HepG2 (cell line): ENCODE results near the gene MCFD2. TPM values are rescaled to one million over a fixed set of nuclear protein-coding genes. Genes with fewer than 3 reads are reported as not detected.

Experiments used
- CEBPB ChIP-seq: IDR thresholded peaks from 2 replicates; pipeline ENCODE4 v1.6.1; 2011; ENCODE audit warnings: low read depth, low read length, improper control_type of control experiment, borderline replicate concordance
- CHD4 ChIP-seq: fragments of 200-600 bp; sonication (generic); IDR thresholded peaks from 2 replicates; pipeline ENCODE4 v1.7.0; 2017; ENCODE audit warnings: mild to moderate bottlenecking, low read length, borderline replicate concordance
- FOXA1 ChIP-seq, 2 experiments: fragments of 450-650 bp in 1 of 2; sonication (generic) in 1 of 2; formaldehyde crosslinking in 1 of 2; IDR thresholded peaks; 2 replicates each; pipeline versions ENCODE4 v1.4.0 to v1.6.1; 2016 to 2020; ENCODE audit warnings: missing genetic modification reagents in 1 of 2
- FOXK1 ChIP-seq: sonication (generic); formaldehyde crosslinking; IDR thresholded peaks from 2 replicates; pipeline ENCODE4 v1.4.0; 2020; ENCODE audit warnings: low read depth, missing genetic modification reagents, borderline replicate concordance
- KLF15 ChIP-seq: sonication (generic); formaldehyde crosslinking; IDR thresholded peaks from 2 replicates; pipeline ENCODE4 v1.8.1; 2023; ENCODE audit warnings: borderline replicate concordance, mild to moderate bottlenecking, inconsistent platforms, missing genetic modification reagents, mixed read lengths
- MZF1 ChIP-seq: sonication (generic); formaldehyde crosslinking; IDR thresholded peaks from 2 replicates; pipeline ENCODE4 v1.8.1; 2023; ENCODE audit warnings: mild to moderate bottlenecking, missing genetic modification reagents, borderline replicate concordance
- SRSF4 ChIP-seq: fragments of 200-400 bp; formaldehyde crosslinking; IDR thresholded peaks from one replicate; pipeline ENCODE4 v1.6.1; 2018; ENCODE audit warnings: mild to moderate bottlenecking, low read depth, low read length, moderate library complexity; ENCODE audit not compliant: poor library complexity, severe bottlenecking
- WIZ ChIP-seq: sonication (generic); formaldehyde crosslinking; IDR thresholded peaks from 2 replicates; pipeline ENCODE4 v1.5.1; 2020; ENCODE audit warnings: mild to moderate bottlenecking, missing genetic modification reagents
- ZFAT ChIP-seq: sonication (generic); formaldehyde crosslinking; conservative IDR thresholded peaks from 2 replicates; pipeline ENCODE4 v1.8.1; 2023; ENCODE audit warnings: missing genetic modification reagents, inconsistent platforms
- ZMYM2 ChIP-seq: sonication (generic); formaldehyde crosslinking; IDR thresholded peaks from 2 replicates; pipeline ENCODE4 v1.8.0; 2022; ENCODE audit warnings: mild to moderate bottlenecking, missing genetic modification reagents
- ZNF660 ChIP-seq: sonication (generic); formaldehyde crosslinking; IDR thresholded peaks from 2 replicates; pipeline ENCODE4 v1.5.1; 2020; ENCODE audit warnings: mild to moderate bottlenecking, low read depth, missing genetic modification reagents, borderline replicate concordance
- ZNF720 ChIP-seq: sonication (generic); formaldehyde crosslinking; IDR thresholded peaks from 2 replicates; pipeline ENCODE4 v1.4.0; 2020; ENCODE audit warnings: missing genetic modification reagents
- ZNF879 ChIP-seq: sonication (generic); formaldehyde crosslinking; IDR thresholded peaks from 2 replicates; pipeline ENCODE4 v1.8.1; 2023; ENCODE audit warnings: missing genetic modification reagents
- ZNF883 ChIP-seq: sonication (generic); formaldehyde crosslinking; IDR thresholded peaks from 2 replicates; pipeline ENCODE4 v1.5.1; 2020; ENCODE audit warnings: mild to moderate bottlenecking, missing genetic modification reagents; ENCODE audit errors: not compliant biosample characterization
- ZSCAN25 ChIP-seq: sonication (generic); formaldehyde crosslinking; IDR thresholded peaks from 2 replicates; pipeline ENCODE4 v1.8.0; 2022; ENCODE audit warnings: mild to moderate bottlenecking, missing genetic modification reagents
- ZSCAN31 ChIP-seq: sonication (generic); formaldehyde crosslinking; IDR thresholded peaks from 2 replicates; pipeline ENCODE4 v1.5.0; 2020; ENCODE audit warnings: low read depth, mild to moderate bottlenecking, missing genetic modification reagents
- polyA plus RNA-seq, 8 experiments: library from polyadenylated mRNA; depleted of rRNA in 3 of 8; stranded (reverse) in 7 of 8; unstranded in 1 of 8; fragments of >200 nt; fragmentation: Illumina TruSeq in 4 of 8; extraction: Trizol in 4 of 8; gene quantifications; 2 replicates each; pipeline versions ENCODE4 v1.2.1 to v1.2.3, GENCODE V29; 2011 to 2016; ENCODE audit warnings: low read depth in 4 of 8, missing spikeins in 1 of 8, mixed read lengths in 1 of 8; ENCODE audit not compliant: insufficient read depth in 1 of 8
- total RNA-seq, 5 experiments: library from RNA; depleted of rRNA; stranded (reverse); fragments of >200 nt; fragmentation: Illumina TruSeq; extraction: Trizol; gene quantifications; 2 replicates each; pipeline ENCODE4 v1.2.3, GENCODE V29; 2016; ENCODE audit warnings: low read depth in 1 of 5
- TF ChIP-seq, protein P1 (sequence below): sonication (generic); formaldehyde crosslinking; IDR thresholded peaks from 2 replicates; pipeline ENCODE4 v1.5.0; 2020; ENCODE audit warnings: mild to moderate bottlenecking, missing genetic modification reagents
- TF ChIP-seq, protein P2 (sequence below): sonication (generic); formaldehyde crosslinking; IDR thresholded peaks from 2 replicates; pipeline ENCODE4 v1.4.0; 2020; ENCODE audit warnings: mild to moderate bottlenecking, missing genetic modification reagents

The MCFD2 gene
- total and polyA plus RNA-seq, 2 of the 13 experiments (the other 11 are each of a cell fraction or from before 2014, with no cell fraction given) = 183 to 232 TPM

DNA sequence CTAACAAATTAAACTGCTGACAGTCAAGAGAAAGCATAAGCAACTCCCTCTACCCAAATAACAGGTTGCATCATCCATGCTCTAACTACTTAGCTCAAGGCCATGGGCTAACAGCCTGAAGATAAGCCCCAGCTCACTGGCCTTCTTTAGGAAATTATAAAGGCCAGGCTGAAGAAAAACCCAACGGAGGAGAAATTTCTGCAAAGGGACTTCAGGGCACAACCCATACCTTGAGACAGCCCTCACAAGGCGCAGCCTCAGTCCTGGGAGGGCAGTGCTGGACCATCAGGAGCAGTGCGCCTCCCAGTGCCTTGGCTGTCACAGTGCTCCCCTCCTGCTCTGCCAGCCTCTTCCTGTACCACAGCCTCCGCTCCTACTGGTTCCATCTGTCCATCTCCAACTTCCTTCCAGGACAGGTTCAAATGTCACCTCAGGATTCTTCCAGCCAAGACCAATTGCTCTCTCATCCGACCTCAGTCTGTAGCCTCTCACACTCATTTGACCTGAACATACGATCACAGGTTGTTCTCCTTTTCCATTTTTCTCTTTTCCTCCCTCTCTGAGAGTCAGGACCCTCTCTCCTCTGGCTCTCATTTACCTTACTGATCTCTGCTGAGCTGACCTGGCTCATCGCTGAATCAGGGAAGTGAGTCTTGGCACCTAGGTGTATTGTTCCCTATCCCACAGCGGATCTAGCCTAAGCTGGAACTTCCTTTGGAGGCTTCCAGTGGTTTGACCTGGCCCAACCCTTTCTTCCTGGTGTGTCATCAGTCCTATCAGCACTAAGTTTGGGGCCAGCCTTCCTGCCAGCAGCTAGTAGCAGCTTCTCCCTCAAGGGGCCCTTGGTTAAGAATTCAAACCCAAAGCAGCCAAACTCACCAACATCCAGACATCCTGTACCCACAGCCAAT lies 1.9 kb downstream of the MCFD2 start (continued):
- TF ChIP-seq, protein P1, sequence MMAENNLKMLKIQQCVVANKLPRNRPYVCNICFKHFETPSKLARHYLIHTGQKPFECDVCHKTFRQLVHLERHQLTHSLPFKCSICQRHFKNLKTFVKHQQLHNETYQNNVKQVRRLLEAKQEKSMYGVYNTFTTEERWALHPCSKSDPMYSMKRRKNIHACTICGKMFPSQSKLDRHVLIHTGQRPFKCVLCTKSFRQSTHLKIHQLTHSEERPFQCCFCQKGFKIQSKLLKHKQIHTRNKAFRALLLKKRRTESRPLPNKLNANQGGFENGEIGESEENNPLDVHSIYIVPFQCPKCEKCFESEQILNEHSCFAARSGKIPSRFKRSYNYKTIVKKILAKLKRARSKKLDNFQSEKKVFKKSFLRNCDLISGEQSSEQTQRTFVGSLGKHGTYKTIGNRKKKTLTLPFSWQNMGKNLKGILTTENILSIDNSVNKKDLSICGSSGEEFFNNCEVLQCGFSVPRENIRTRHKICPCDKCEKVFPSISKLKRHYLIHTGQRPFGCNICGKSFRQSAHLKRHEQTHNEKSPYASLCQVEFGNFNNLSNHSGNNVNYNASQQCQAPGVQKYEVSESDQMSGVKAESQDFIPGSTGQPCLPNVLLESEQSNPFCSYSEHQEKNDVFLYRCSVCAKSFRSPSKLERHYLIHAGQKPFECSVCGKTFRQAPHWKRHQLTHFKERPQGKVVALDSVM (CRISPR knock-in tag) = peak; percentile 88
- TF ChIP-seq ZSCAN25 (CRISPR knock-in tag) = no peak
- no peak for TF ChIP-seq ZNF660
- no peak for TF ChIP-seq ZNF879 (CRISPR knock-in tag)
- 0 out of 2 replicates have a peak, but pooled peaks have one; percentile 7 for TF ChIP-seq FOXK1 (CRISPR knock-in tag)
- TF ChIP-seq FOXA1 (IDR thresholded peaks at IDR 0.05) = no peak
- TF ChIP-seq FOXA1 (CRISPR knock-in tag; IDR thresholded peaks at IDR 0.05) = peak; percentile 33; the same call in 1 of the 2 replicates
- TF ChIP-seq CHD4 = no peak
- peak; percentile 42; the same call in 1 of the 2 replicates for TF ChIP-seq ZSCAN31
- TF ChIP-seq ZMYM2 (CRISPR knock-in tag) = no peak
- TF ChIP-seq, protein P2, sequence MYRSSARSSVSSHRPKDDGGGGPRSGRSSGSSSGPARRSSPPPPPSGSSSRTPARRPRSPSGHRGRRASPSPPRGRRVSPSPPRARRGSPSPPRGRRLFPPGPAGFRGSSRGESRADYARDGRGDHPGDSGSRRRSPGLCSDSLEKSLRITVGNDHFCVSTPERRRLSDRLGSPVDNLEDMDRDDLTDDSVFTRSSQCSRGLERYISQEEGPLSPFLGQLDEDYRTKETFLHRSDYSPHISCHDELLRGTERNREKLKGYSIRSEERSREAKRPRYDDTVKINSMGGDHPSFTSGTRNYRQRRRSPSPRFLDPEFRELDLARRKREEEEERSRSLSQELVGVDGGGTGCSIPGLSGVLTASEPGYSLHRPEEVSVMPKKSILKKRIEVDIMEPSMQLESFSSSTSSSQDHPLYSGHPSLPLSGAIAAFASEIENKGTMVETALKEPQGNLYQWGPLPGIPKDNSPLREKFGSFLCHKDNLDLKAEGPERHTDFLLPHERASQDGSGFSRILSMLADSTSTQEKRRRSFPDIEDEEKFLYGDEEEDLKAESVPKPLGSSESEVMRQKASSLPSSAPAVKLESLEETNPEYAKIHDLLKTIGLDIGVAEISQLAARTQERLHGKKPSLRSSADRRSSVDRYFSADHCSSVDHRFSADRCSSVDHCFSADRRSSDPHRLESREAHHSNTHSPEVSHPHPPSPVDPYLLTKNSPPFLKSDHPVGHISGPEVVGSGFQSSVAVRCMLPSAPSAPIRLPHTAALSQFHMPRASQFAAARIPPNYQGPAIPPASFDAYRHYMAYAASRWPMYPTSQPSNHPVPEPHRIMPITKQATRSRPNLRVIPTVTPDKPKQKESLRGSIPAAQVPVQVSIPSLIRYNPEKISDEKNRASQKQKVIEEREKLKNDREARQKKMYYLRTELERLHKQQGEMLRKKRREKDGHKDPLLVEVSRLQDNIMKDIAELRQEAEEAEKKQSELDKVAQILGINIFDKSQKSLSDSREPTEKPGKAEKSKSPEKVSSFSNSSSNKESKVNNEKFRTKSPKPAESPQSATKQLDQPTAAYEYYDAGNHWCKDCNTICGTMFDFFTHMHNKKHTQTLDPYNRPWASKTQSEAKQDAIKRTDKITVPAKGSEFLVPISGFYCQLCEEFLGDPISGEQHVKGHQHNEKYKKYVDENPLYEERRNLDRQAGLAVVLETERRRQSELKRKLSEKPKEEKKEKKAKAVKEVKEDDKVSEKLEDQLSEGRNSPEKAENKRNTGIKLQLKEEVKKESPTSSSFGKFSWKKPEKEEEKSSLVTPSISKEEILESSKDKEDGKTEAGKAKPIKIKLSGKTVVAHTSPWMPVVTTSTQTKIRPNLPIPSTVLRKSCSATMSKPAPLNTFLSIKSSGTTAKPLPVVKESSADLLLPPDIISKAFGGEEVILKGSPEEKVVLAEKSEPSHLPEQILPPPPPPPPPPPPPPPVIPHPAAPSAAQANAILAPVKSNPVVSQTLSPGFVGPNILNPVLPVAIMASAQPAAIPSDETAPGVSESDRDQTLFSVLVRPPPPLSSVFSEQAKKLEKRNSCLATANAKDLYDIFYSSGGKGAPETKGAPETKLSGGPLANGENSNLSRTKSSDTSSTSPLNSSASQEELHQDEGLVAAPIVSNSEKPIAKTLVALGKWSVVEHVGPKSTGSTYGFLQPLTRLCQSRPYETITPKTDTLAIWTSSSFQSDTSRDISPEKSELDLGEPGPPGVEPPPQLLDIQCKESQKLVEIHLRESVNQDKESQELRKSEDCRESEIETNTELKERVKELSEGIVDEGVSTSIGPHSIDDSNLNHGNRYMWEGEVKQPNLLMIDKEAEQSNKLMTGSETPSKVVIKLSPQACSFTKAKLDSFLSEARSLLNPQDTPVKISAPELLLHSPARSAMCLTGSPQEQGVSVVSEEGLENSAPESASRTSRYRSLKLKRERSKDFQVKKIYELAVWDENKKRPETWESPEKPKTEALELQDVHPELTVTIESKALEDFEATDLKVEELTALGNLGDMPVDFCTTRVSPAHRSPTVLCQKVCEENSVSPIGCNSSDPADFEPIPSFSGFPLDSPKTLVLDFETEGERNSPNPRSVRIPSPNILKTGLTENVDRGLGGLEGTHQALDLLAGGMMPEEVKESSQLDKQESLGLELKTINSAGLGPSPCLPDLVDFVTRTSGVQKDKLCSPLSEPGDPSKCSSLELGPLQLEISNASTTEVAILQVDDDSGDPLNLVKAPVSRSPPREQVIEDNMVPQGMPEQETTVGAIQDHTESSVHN (CRISPR knock-in tag) = peak; percentile 88; the same call in 1 of the 2 replicates
- TF ChIP-seq KLF15 = no peak
- no peak for TF ChIP-seq SRSF4
- TF ChIP-seq ZNF883 (CRISPR knock-in tag) = no peak
- TF ChIP-seq ZNF720 (CRISPR knock-in tag) = no peak
- TF ChIP-seq MZF1 (CRISPR knock-in tag) = no peak; the same call in 1 of the 2 replicates
- TF ChIP-seq CEBPB = peak; percentile 95
- TF ChIP-seq WIZ (CRISPR knock-in tag) = 0 out of 2 replicates have a peak, but pooled peaks have one; percentile 44
- TF ChIP-seq ZFAT (CRISPR knock-in tag) = no peak
